ENCODE measurements around the gene BLOC1S4. TPM values are rescaled to one million over a fixed set of nuclear protein-coding genes. Genes with fewer than 3 reads are reported as not detected.

The BLOC1S4 gene
- total RNA-seq, 1 experiment from 2014 or later: 10.7 TPM

- Histone ChIP-seq H3K36me3 (ENCODE audit: control insufficient read depth, insufficient read depth, low read length) (no peaks in the 10 kb centered on the region), H3K27ac (ENCODE audit: low read length) (no peak overlapping the region), H3K4me1 (ENCODE audit: control insufficient read depth, insufficient read depth, low read length) (no peaks in the 10 kb centered on the region), H3K4me3 (ENCODE audit: low read depth in 2 of 2, low read length in 2 of 2) (no peak overlapping the region), H3K9me3 (ENCODE audit: control insufficient read depth, insufficient read depth, low read depth, low read length) (no peaks in the 10 kb centered on the region), H3K27me3 (ENCODE audit: control insufficient read depth, insufficient read depth, low read length) (no peaks in the 10 kb centered on the region)
- BruUV-seq (replicated peaks): no TSS peak
- intact Hi-C loops (cut with micrococcal nuclease; ENCODE audit: unreplicated experiment): no loop called here
- no peak for ATAC-seq
- TF ChIP-seq POLR2AphosphoS5 (IDR thresholded peaks at IDR 0.05; ENCODE audit: low read depth, low read length): no peak
- no peak for TF ChIP-seq SIN3A (IDR thresholded peaks at IDR 0.05; ENCODE audit: borderline replicate concordance, insufficient read depth, low read depth, low read length)
- TF ChIP-seq REST (IDR thresholded peaks at IDR 0.05; ENCODE audit: insufficient read depth in 1 of 2, low read depth in 2 of 2, low read length in 1 of 2): no peak
- no peak for TF ChIP-seq TCF7L2 (IDR thresholded peaks at IDR 0.05; ENCODE audit: low read depth, low read length)
- TF ChIP-seq CTCF (IDR thresholded peaks at IDR 0.05): no peak
- in situ Hi-C loops (cut with HindIII; ENCODE audit: low pct_unique_long_range_greater_than_20kb, low sequenced_read_pairs): no loop called here
- ChIA-PET CTCF (no interaction called here), POLR2A (no interaction called here)
- no peak for DNase-seq (ENCODE audit: low read depth, low spot score)
Measured at GRCh38 chr4:6668391-6668790, 47.6 kb upstream of the BLOC1S4 start.

GRCh38 chr4:6671648-6672047, 44.3 kb upstream of the BLOC1S4 start:
- CTCF ChIA-PET: no interaction called here
- intact Hi-C loops (cut with micrococcal nuclease; ENCODE audit: unreplicated experiment): no loop called here

More at GRCh38 chr4:6671648-6672047, 44.3 kb upstream of the BLOC1S4 start:
- POLR2A ChIA-PET: no interaction called here
- no peak overlapping the region for H3K27ac ChIP-seq (ENCODE audit: low read length)
- ATAC-seq (no peak), DNase-seq (ENCODE audit: low read depth, low spot score) (no peak)
- no peak overlapping the region for H3K4me3 ChIP-seq (ENCODE audit: low read depth in 2 of 2, low read length in 2 of 2)
- no peak for TF ChIP-seq CTCF (IDR thresholded peaks at IDR 0.05)
- H3K27me3 ChIP-seq (ENCODE audit: control insufficient read depth, insufficient read depth, low read length): no peaks in the 10 kb centered on the region
- peaks cover 2% of the 10 kb centered on the region for H3K36me3 ChIP-seq (ENCODE audit: control insufficient read depth, insufficient read depth, low read length)
- H3K9me3 ChIP-seq (ENCODE audit: control insufficient read depth, insufficient read depth, low read depth, low read length): no peaks in the 10 kb centered on the region
- peaks cover 12% of the 10 kb centered on the region for H3K4me1 ChIP-seq (ENCODE audit: control insufficient read depth, insufficient read depth, low read length)
- BruUV-seq (replicated peaks): no TSS peak
- in situ Hi-C loops (cut with HindIII; ENCODE audit: low pct_unique_long_range_greater_than_20kb, low sequenced_read_pairs): no loop called here

All from Panc1 (cell line).